ENCODE data around the gene GALNT2.

GALNT2 gene

GRCh38 chr1:230149751-230150584 is 82.9 kb downstream of the GALNT2 start:
- TF ChIP-seq POLR2AphosphoS5 (IDR thresholded peaks at IDR 0.05; ENCODE audit: low read depth, low read length) (no peak), SIN3A (IDR thresholded peaks at IDR 0.05; ENCODE audit: borderline replicate concordance, insufficient read depth, low read length) (no peak), FOXP2 (optimal IDR thresholded peaks at IDR 0.05; ENCODE audit: borderline replicate concordance, extremely low read depth, extremely low read length, insufficient read depth) (no peak), TAF1 (IDR thresholded peaks at IDR 0.05; ENCODE audit: borderline replicate concordance, insufficient read depth, low read length) (no peak), REST (IDR thresholded peaks at IDR 0.05; ENCODE audit: insufficient read depth in 1 of 2, low read depth in 2 of 2, low read length in 2 of 2) (no peak)

DNA sequence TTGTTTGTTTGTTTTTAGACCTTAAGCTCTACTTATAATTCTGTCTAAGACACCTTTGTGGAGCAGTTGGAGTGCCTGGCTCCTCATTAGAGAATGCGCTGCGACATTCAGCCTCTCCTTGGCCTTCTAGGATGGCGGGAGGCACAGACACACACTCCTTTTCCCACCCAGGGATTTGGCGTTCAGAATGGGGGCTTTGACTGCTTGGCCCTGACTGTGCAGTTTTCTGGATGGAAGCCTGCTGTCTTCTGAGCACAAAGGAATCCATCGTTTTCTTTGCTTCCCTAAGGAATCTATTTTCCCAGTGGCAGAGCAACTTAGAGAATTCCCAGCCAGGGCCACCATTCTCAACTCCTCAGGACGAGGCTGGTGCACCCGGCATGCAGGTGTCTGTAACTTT is 83.6 kb downstream of the GALNT2 start:
- TF ChIP-seq TAF1 (IDR thresholded peaks at IDR 0.05; ENCODE audit: borderline replicate concordance, insufficient read depth, low read length) (no peak), FOXP2 (optimal IDR thresholded peaks at IDR 0.05; ENCODE audit: borderline replicate concordance, extremely low read depth, extremely low read length, insufficient read depth) (no peak), POLR2AphosphoS5 (IDR thresholded peaks at IDR 0.05; ENCODE audit: low read depth, low read length) (no peak), REST (IDR thresholded peaks at IDR 0.05; ENCODE audit: insufficient read depth in 1 of 2, low read depth in 2 of 2, low read length in 2 of 2) (no peak)

GRCh38 chr1:230151924-230152468 is 85.0 kb downstream of the GALNT2 start:
- TF ChIP-seq TAF1 (IDR thresholded peaks at IDR 0.05; ENCODE audit: borderline replicate concordance, insufficient read depth, low read length) (no peak), REST (IDR thresholded peaks at IDR 0.05; ENCODE audit: insufficient read depth in 1 of 2, low read depth in 2 of 2, low read length in 2 of 2) (no peak), POLR2AphosphoS5 (IDR thresholded peaks at IDR 0.05; ENCODE audit: low read depth, low read length) (no peak), SIN3A (IDR thresholded peaks at IDR 0.05; ENCODE audit: borderline replicate concordance, insufficient read depth, low read length) (no peak), FOXP2 (optimal IDR thresholded peaks at IDR 0.05; ENCODE audit: borderline replicate concordance, extremely low read depth, extremely low read length, insufficient read depth) (no peak)

GRCh38 chr1:230152999-230153398 is 86.0 kb downstream of the GALNT2 start:
- TF ChIP-seq POLR2AphosphoS5 (IDR thresholded peaks at IDR 0.05; ENCODE audit: low read depth, low read length) (no peak), TAF1 (IDR thresholded peaks at IDR 0.05; ENCODE audit: borderline replicate concordance, insufficient read depth, low read length) (no peak), REST (IDR thresholded peaks at IDR 0.05; ENCODE audit: insufficient read depth in 1 of 2, low read depth in 2 of 2, low read length in 2 of 2) (no peak), SIN3A (IDR thresholded peaks at IDR 0.05; ENCODE audit: borderline replicate concordance, insufficient read depth, low read length) (no peak), FOXP2 (optimal IDR thresholded peaks at IDR 0.05; ENCODE audit: borderline replicate concordance, extremely low read depth, extremely low read length, insufficient read depth) (no peak)
